HCT116 (cell line): ENCODE results near the gene GPR108. TPM values are rescaled to one million over a fixed set of nuclear protein-coding genes. Genes with fewer than 3 reads are reported as not detected.
A peak's percentile ranks its signal among the peaks of the same experiment; 100 is the strongest.

ENCODE experiments used
- ATAC-seq: fragments of 200-7000 bp; cut with Tn5 transposase; 2 replicates; pipeline ENCODE4 v1.9.1; 2020; ENCODE audit warnings: mild to moderate bottlenecking, moderate library complexity
- BruUV-seq: library from RNA; stranded (reverse); fragments of 400-500 nt; replicated peaks from 2 replicates; lab custom pipeline; 2021; lab: Mats Ljungman, UMichigan
- CTCF ChIA-PET: fragments of 300-600 bp; sonication (Branson Sonifier 250); formaldehyde crosslinking; loops from one replicate; lab custom pipeline; 2021; ENCODE audit warnings: antibody characterized with exemption; lab: Charles Lee
- POLR2A ChIA-PET: fragments of 300-600, 350-600 bp; sonication (Branson Sonifier 250); formaldehyde crosslinking; loops from one replicate; lab custom pipeline; 2021; ENCODE audit warnings: antibody characterized with exemption; lab: Charles Lee
- RAD21 ChIA-PET, 2 experiments: fragments of 300-600 bp; sonication (Branson Sonifier 250); formaldehyde crosslinking; loops; one replicate each; lab custom pipeline; 2023; ENCODE audit warnings: low total read pairs in 2 of 2; ENCODE audit not compliant: uncharacterized antibody in 2 of 2, unreplicated experiment in 2 of 2, low non-redundant PET in 1 of 2; lab: Charles Lee
- DNase-seq: peaks from one replicate; pipeline ENCODE4 v3.0.0-alpha.2; 2010; ENCODE audit warnings: low read depth, low spot score
- H2AFZ ChIP-seq: fragments of 200-600 bp; shearing (Covaris generic), sonication (generic); 2 replicates; pipeline ENCODE4 v1.6.1; 2017; ENCODE audit warnings: low read depth, mixed run types, mixed read lengths, antibody characterized with exemption, low read length; ENCODE audit not compliant: poor library complexity, severe bottlenecking
- H3K27ac ChIP-seq: 2 replicates; pipeline ENCODE4 v1.5.1; 2012; ENCODE audit warnings: low read depth, low read length
- H3K27me3 ChIP-seq: fragments of 200-600 bp; sonication (generic); 2 replicates; pipeline ENCODE4 v1.6.1; 2016; ENCODE audit warnings: mixed run types, low read length, mixed read lengths; ENCODE audit not compliant: insufficient read depth
- H3K36me3 ChIP-seq, 2 experiments: fragments of 200-500 bp in 1 of 2; fragments of 200-600 bp in 1 of 2; sonication (Bioruptor generic) in 1 of 2; sonication (generic) in 1 of 2; 2 replicates each; pipeline versions ENCODE4 v1.5.1 to v1.6.1; 2014 to 2016; ENCODE audit warnings: low read length in 2 of 2, inconsistent platforms in 1 of 2, mixed read lengths in 1 of 2, mixed run types in 1 of 2; ENCODE audit not compliant: insufficient read depth in 2 of 2, control insufficient read depth in 1 of 2
- H3K4me1 ChIP-seq, 2 experiments: fragments of 200-600 bp in 1 of 2; sonication (generic) in 1 of 2; 2 replicates each; pipeline versions ENCODE4 v1.5.1 to v1.6.1; 2012 to 2017; ENCODE audit warnings: low read length in 2 of 2, inconsistent platforms in 1 of 2, mild to moderate bottlenecking in 1 of 2, mixed read lengths in 1 of 2, mixed run types in 1 of 2, moderate library complexity in 1 of 2; ENCODE audit not compliant: insufficient read depth in 2 of 2, control insufficient read depth in 1 of 2
- H3K4me2 ChIP-seq: fragments of 200-600 bp; sonication (generic); 2 replicates; pipeline ENCODE4 v1.6.1; 2017; ENCODE audit warnings: mixed run types, low read length, mixed read lengths
- H3K4me3 ChIP-seq, 2 experiments: fragments of 200-600 bp in 1 of 2; sonication (generic) in 1 of 2; replicated peaks in 1 of 2; 2 replicates each; pipeline ENCODE4 v1.5.1; 2011 to 2016; ENCODE audit warnings: low read length in 2 of 2, control low read depth in 1 of 2, low read depth in 1 of 2, mild to moderate bottlenecking in 1 of 2, mixed read lengths in 1 of 2, mixed run types in 1 of 2
- H3K79me2 ChIP-seq: fragments of 200-600 bp; sonication (generic); 2 replicates; pipeline ENCODE4 v1.6.1; 2017; ENCODE audit warnings: mild to moderate bottlenecking, mixed run types, low read length, moderate library complexity, mixed read lengths; ENCODE audit not compliant: insufficient read depth
- H3K9ac ChIP-seq: fragments of 200-600 bp; sonication (generic); 2 replicates; pipeline ENCODE4 v1.6.1; 2016; ENCODE audit warnings: low read length, mixed read lengths
- H3K9me2 ChIP-seq: fragments of 200-600 bp; sonication (generic), shearing (Covaris generic); 2 replicates; pipeline ENCODE4 v1.6.1; 2017; ENCODE audit warnings: mixed run types, mild to moderate bottlenecking, moderate library complexity; ENCODE audit not compliant: insufficient read depth
- H3K9me3 ChIP-seq, 2 experiments: fragments of 200-500 bp in 1 of 2; fragments of 200-600 bp in 1 of 2; sonication (Bioruptor generic) in 1 of 2; sonication (generic) in 1 of 2; 2 replicates each; pipeline ENCODE4 v1.6.1; 2014 to 2017; ENCODE audit warnings: low read length in 2 of 2, mixed read lengths in 2 of 2, inconsistent platforms in 1 of 2, low read depth in 1 of 2, mild to moderate bottlenecking in 1 of 2, mixed run types in 1 of 2, moderate library complexity in 1 of 2; ENCODE audit not compliant: control insufficient read depth in 1 of 2, insufficient read depth in 1 of 2
- H4K20me1 ChIP-seq: fragments of 200-600 bp; sonication (generic), shearing (Covaris generic); 2 replicates; pipeline ENCODE4 v1.6.1; 2017; ENCODE audit warnings: mixed run types, mild to moderate bottlenecking, moderate library complexity; ENCODE audit not compliant: insufficient read depth
- CEBPB ChIP-seq: IDR thresholded peaks from 2 replicates; pipeline ENCODE4 v1.6.1; 2012; ENCODE audit warnings: low read depth
- EGR1 ChIP-seq: IDR thresholded peaks from 2 replicates; pipeline ENCODE4 v1.6.1; 2012; ENCODE audit warnings: low read depth
- JUND ChIP-seq: IDR thresholded peaks from 2 replicates; pipeline ENCODE4 v1.6.1; 2012
- SP1 ChIP-seq: IDR thresholded peaks from 2 replicates; pipeline ENCODE4 v1.6.1; 2012; ENCODE audit warnings: low read depth
- TCF7L2 ChIP-seq: IDR thresholded peaks from 2 replicates; pipeline ENCODE4 v1.7.0; 2011; ENCODE audit warnings: borderline replicate concordance, inconsistent platforms; ENCODE audit not compliant: insufficient read depth, insufficient read length; ENCODE audit errors: extremely low read depth
- intact Hi-C: fragments of 100-400 bp; cut with micrococcal nuclease; formaldehyde crosslinking; loops from 2 replicates; pipeline ENCODE4 v1.10.0; 2022
- total RNA-seq: library from RNA; stranded (reverse); gene quantifications from one replicate; pipeline ENCODE4 v1.2.1, GENCODE V29; 2021; ENCODE audit not compliant: unreplicated experiment
- TF ChIP-seq, protein P1 (sequence below): IDR thresholded peaks from 2 replicates; pipeline ENCODE4 v1.6.1; 2012; ENCODE audit warnings: low read depth

Gene GPR108
- total RNA-seq, 1 experiment from 2014 or later = 75.0 TPM

DNA sequence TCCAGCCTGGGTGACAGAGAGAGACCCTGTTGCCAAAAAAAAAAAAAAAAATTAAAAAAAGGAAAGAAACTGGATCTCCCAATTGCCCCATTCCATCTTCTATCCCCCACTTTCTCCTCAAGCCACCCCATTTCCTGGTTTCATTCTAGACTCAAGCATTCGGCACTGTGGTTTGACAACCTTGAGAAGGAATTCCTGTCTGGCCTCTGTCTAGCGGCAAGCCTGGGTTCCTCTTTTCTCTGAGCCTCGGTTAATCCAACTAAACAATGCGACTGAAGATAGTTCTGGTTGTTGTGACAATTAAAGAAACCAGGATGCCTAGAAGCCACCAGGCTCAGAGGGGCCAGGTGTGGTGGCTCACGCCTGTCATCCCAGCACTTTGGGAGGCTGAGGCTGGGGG lies 13.6 kb downstream of the GPR108 start:
- Histone ChIP-seq H3K9me3 (no peaks in the 10 kb centered on the region), H3K9me2 (no peaks in the 10 kb centered on the region), H3K9ac (no peak overlapping the region), H2AFZ (no peak overlapping the region), H3K27me3 (no peaks in the 10 kb centered on the region), H3K27ac (no peak overlapping the region), H3K79me2 (no peaks in the 10 kb centered on the region), H3K4me3 (no peak overlapping the region), H4K20me1 (no peaks in the 10 kb centered on the region), H3K4me1 (peaks cover 11 to 16% of the 10 kb centered on the region in 2 experiments; a peak in 3 of 4 replicates), H3K36me3 (no peaks in the 10 kb centered on the region), H3K4me2 (no peak overlapping the region)
- ChIA-PET POLR2A (no interaction called here), CTCF (no interaction called here), RAD21 (no interaction called here)
- no peak for DNase-seq
- no peak for ATAC-seq
- BruUV-seq = no TSS peak
- TF ChIP-seq, protein P1, sequence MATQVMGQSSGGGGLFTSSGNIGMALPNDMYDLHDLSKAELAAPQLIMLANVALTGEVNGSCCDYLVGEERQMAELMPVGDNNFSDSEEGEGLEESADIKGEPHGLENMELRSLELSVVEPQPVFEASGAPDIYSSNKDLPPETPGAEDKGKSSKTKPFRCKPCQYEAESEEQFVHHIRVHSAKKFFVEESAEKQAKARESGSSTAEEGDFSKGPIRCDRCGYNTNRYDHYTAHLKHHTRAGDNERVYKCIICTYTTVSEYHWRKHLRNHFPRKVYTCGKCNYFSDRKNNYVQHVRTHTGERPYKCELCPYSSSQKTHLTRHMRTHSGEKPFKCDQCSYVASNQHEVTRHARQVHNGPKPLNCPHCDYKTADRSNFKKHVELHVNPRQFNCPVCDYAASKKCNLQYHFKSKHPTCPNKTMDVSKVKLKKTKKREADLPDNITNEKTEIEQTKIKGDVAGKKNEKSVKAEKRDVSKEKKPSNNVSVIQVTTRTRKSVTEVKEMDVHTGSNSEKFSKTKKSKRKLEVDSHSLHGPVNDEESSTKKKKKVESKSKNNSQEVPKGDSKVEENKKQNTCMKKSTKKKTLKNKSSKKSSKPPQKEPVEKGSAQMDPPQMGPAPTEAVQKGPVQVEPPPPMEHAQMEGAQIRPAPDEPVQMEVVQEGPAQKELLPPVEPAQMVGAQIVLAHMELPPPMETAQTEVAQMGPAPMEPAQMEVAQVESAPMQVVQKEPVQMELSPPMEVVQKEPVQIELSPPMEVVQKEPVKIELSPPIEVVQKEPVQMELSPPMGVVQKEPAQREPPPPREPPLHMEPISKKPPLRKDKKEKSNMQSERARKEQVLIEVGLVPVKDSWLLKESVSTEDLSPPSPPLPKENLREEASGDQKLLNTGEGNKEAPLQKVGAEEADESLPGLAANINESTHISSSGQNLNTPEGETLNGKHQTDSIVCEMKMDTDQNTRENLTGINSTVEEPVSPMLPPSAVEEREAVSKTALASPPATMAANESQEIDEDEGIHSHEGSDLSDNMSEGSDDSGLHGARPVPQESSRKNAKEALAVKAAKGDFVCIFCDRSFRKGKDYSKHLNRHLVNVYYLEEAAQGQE = no peak
- TF ChIP-seq EGR1 = no peak
- TF ChIP-seq SP1 = no peak
- no peak for TF ChIP-seq TCF7L2
- intact Hi-C loops = no loop called here

DNA sequence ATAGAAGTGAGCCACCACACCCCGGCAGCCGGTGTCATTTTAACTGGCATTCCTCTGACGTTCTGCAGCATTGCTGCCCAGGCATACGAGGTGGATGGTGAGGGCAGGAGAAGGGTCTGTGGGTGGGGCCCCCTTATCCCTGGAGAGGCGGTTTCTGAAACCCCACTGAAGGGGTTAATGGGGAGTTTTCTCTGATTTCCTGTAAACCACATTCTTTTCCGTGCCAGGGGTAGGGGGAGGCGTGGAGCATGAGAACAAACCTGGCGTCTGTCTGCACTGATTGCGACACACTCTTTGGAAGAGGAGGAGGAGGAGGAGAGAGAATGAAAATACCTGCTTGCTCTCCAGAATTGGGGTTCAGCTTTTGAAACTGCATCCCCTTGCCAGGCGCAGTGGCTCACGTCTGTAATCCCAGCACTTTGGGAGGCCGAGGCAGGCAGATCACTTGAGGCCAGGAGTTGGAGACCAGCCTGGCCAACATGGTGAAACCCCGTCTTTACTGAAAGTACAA lies 14.2 kb downstream of the GPR108 start:
- H3K9ac ChIP-seq = no peak overlapping the region
- H3K9me3 ChIP-seq = no peaks in the 10 kb centered on the region
- DNase-seq (no peak), ATAC-seq (no peak; the same call in 1 of the 2 replicates)
- no peak overlapping the region for H3K4me3 ChIP-seq
- H3K36me3 ChIP-seq = no peaks in the 10 kb centered on the region
- H3K9me2 ChIP-seq = no peaks in the 10 kb centered on the region
- no peaks in the 10 kb centered on the region for H4K20me1 ChIP-seq
- peaks cover 13 to 20% of the 10 kb centered on the region in 2 experiments; a peak in 3 of 4 replicates for H3K4me1 ChIP-seq
- intact Hi-C loops = no loop called here
- no peak overlapping the region for H3K27ac ChIP-seq
- ChIA-PET POLR2A (no interaction called here), CTCF (no interaction called here), RAD21 (no interaction called here)
- peak; percentile 95 for TF ChIP-seq CEBPB
- no peak for TF ChIP-seq JUND
- peak overlapping the region; percentile 58 for H2AFZ ChIP-seq
- H3K27me3 ChIP-seq = no peaks in the 10 kb centered on the region
- BruUV-seq = no TSS peak
- H3K79me2 ChIP-seq = no peaks in the 10 kb centered on the region
- H3K4me2 ChIP-seq = peak overlapping the region; percentile 51
